Gastrocnemius medialis (tissue), 4 donors: Measurements from ENCODE around the gene RPS27L.

Source experiments
- POLR2A ChIP-seq, 2 donors: fragments of 450-650 bp; IDR thresholded peaks; one replicate each; pipeline ENCODE4 v1.6.1; 2017; ENCODE audit warnings: antibody characterized with exemption in 2 of 2, mild to moderate bottlenecking in 2 of 2, moderate library complexity in 2 of 2
- TF ChIP-seq, protein P1 (sequence below), 5 experiments: fragments of 450-650 bp in 3 of 5; fragments of 200-600 bp in 2 of 5; sonication (generic) in 2 of 5; IDR thresholded peaks in 4 of 5; conservative IDR thresholded peaks in 1 of 5; 1 replicate in 4 of 5; 2 replicates in 1 of 5; pipeline ENCODE4 v1.5.1; 2016 to 2019; ENCODE audit warnings: antibody characterized with exemption in 5 of 5, mild to moderate bottlenecking in 3 of 5, moderate library complexity in 3 of 5

- TF ChIP-seq, protein P1, sequence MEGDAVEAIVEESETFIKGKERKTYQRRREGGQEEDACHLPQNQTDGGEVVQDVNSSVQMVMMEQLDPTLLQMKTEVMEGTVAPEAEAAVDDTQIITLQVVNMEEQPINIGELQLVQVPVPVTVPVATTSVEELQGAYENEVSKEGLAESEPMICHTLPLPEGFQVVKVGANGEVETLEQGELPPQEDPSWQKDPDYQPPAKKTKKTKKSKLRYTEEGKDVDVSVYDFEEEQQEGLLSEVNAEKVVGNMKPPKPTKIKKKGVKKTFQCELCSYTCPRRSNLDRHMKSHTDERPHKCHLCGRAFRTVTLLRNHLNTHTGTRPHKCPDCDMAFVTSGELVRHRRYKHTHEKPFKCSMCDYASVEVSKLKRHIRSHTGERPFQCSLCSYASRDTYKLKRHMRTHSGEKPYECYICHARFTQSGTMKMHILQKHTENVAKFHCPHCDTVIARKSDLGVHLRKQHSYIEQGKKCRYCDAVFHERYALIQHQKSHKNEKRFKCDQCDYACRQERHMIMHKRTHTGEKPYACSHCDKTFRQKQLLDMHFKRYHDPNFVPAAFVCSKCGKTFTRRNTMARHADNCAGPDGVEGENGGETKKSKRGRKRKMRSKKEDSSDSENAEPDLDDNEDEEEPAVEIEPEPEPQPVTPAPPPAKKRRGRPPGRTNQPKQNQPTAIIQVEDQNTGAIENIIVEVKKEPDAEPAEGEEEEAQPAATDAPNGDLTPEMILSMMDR (IDR thresholded peaks at IDR 0.05 in 4 of 5, conservative IDR thresholded peaks at IDR 0.05 in 1 of 5), result no peak
- no peak for TF ChIP-seq POLR2A (IDR thresholded peaks at IDR 0.05)
Observed at GRCh38 chr15:63186065-63186464, 28.8 kb upstream of the RPS27L start.
